Osteoblast (primary cell): ENCODE measurements around the gene WRAP73. TPM values are rescaled to one million over a fixed set of nuclear protein-coding genes. Genes with fewer than 3 reads are reported as not detected.

Experiments
- DNase-seq: peaks from one replicate; pipeline ENCODE4 v3.0.0; 2011; ENCODE audit warnings: low spot score, mixed read lengths; ENCODE audit not compliant: insufficient read length; ENCODE audit errors: missing footprints
- H2AFZ ChIP-seq: 2 replicates; pipeline ENCODE4 v1.6.0; 2011; ENCODE audit warnings: mild to moderate bottlenecking, low read length
- H3K27ac ChIP-seq: 2 replicates; pipeline ENCODE4 v1.5.1; 2011; ENCODE audit warnings: mild to moderate bottlenecking, low read depth, low read length, moderate library complexity
- H3K27me3 ChIP-seq: 2 replicates; pipeline ENCODE4 v1.6.0; 2012; ENCODE audit warnings: mild to moderate bottlenecking, control low read depth, inconsistent platforms, low read length, moderate library complexity; ENCODE audit not compliant: insufficient read depth
- H3K36me3 ChIP-seq: 2 replicates; pipeline ENCODE4 v1.5.1; 2011; ENCODE audit warnings: mild to moderate bottlenecking, low read length, control low read depth, moderate library complexity; ENCODE audit not compliant: insufficient read depth
- H3K4me1 ChIP-seq: 2 replicates; pipeline ENCODE4 v1.5.1; 2011; ENCODE audit warnings: mild to moderate bottlenecking, low read length, control low read depth, moderate library complexity; ENCODE audit not compliant: insufficient read depth
- H3K4me2 ChIP-seq: 2 replicates; pipeline ENCODE4 v1.6.0; 2011; ENCODE audit warnings: mild to moderate bottlenecking, low read length; ENCODE audit not compliant: insufficient read depth
- H3K4me3 ChIP-seq: fragments of 200-600 bp; sonication (generic); 3 replicates; pipeline ENCODE4 v1.5.1; 2012; ENCODE audit warnings: mild to moderate bottlenecking, low read length, inconsistent platforms; ENCODE audit not compliant: insufficient read depth
- H3K79me2 ChIP-seq: 2 replicates; pipeline ENCODE4 v1.6.0; 2012; ENCODE audit warnings: mild to moderate bottlenecking, low read length, control low read depth, inconsistent platforms; ENCODE audit not compliant: insufficient read depth
- H3K9me3 ChIP-seq: 2 replicates; pipeline ENCODE4 v1.5.1; 2011; ENCODE audit warnings: low read depth, low read length, control low read depth
- H4K20me1 ChIP-seq: 2 replicates; pipeline ENCODE4 v1.6.0; 2012; ENCODE audit warnings: mild to moderate bottlenecking, low read length, control low read depth; ENCODE audit not compliant: insufficient read depth
- CTCF ChIP-seq: IDR thresholded peaks from 2 replicates; pipeline ENCODE4 v1.5.1; 2011; ENCODE audit warnings: mild to moderate bottlenecking, low read depth, low read length, moderate library complexity; ENCODE audit errors: extremely low read depth
- total RNA-seq: library from RNA; depleted of rRNA; stranded (reverse); fragments of >200 nt; gene quantifications from 2 replicates; pipeline ENCODE4 v1.2.3, GENCODE V29; 2012

Gene WRAP73
- total RNA-seq, 1 donor, result 9.8 TPM

- no peak for DNase-seq
- Histone ChIP-seq H3K27me3 (no peaks in the 10 kb centered on the region), H4K20me1 (no peaks in the 10 kb centered on the region), H2AFZ (no peak overlapping the region), H3K4me1 (no peaks in the 10 kb centered on the region), H3K79me2 (no peaks in the 10 kb centered on the region), H3K27ac (no peak overlapping the region), H3K36me3 (no peaks in the 10 kb centered on the region), H3K4me3 (no peak overlapping the region), H3K9me3 (no peaks in the 10 kb centered on the region), H3K4me2 (no peak overlapping the region)
- TF ChIP-seq CTCF, result no peak
These were observed 42.7 kb upstream of the WRAP73 start for GRCh38 chr1:3692598-3692997.

- no peaks in the 10 kb centered on the region for H3K79me2 ChIP-seq
- no peak for DNase-seq
- no peaks in the 10 kb centered on the region for H3K4me1 ChIP-seq
- no peak overlapping the region for H2AFZ ChIP-seq
- H3K9me3 ChIP-seq, result no peaks in the 10 kb centered on the region
- no peaks in the 10 kb centered on the region for H4K20me1 ChIP-seq
- no peaks in the 10 kb centered on the region for H3K36me3 ChIP-seq
- H3K4me2 ChIP-seq, result no peak overlapping the region
- no peak overlapping the region for H3K4me3 ChIP-seq
- H3K27me3 ChIP-seq, result no peaks in the 10 kb centered on the region
- no peak for TF ChIP-seq CTCF
- H3K27ac ChIP-seq, result no peak overlapping the region
These were observed 41.7 kb upstream of the WRAP73 start for GRCh38 chr1:3691421-3692204.

- H3K9me3 ChIP-seq, result no peaks in the 10 kb centered on the region
- H3K79me2 ChIP-seq, result no peaks in the 10 kb centered on the region
- H3K36me3 ChIP-seq, result no peaks in the 10 kb centered on the region
- H3K4me2 ChIP-seq, result no peak overlapping the region
- DNase-seq, result no peak
- TF ChIP-seq CTCF, result no peak
- H2AFZ ChIP-seq, result no peak overlapping the region
- no peak overlapping the region for H3K27ac ChIP-seq
- no peaks in the 10 kb centered on the region for H3K27me3 ChIP-seq
- H3K4me1 ChIP-seq, result no peaks in the 10 kb centered on the region
- no peak overlapping the region for H3K4me3 ChIP-seq
- H4K20me1 ChIP-seq, result no peaks in the 10 kb centered on the region
These were observed 40.6 kb upstream of the WRAP73 start for GRCh38 chr1:3690282-3691065.

GRCh38 chr1:3689138-3689750 lies 39.3 kb upstream of the WRAP73 start:
- H3K79me2 ChIP-seq, result no peaks in the 10 kb centered on the region
- no peak overlapping the region for H3K4me2 ChIP-seq
- no peak overlapping the region for H3K27ac ChIP-seq
- H3K4me3 ChIP-seq, result no peak overlapping the region
- no peaks in the 10 kb centered on the region for H3K36me3 ChIP-seq
- H3K4me1 ChIP-seq, result no peaks in the 10 kb centered on the region
- no peaks in the 10 kb centered on the region for H4K20me1 ChIP-seq
- no peak overlapping the region for H2AFZ ChIP-seq
- no peak for DNase-seq
- no peaks in the 10 kb centered on the region for H3K27me3 ChIP-seq
- TF ChIP-seq CTCF, result no peak
- no peaks in the 10 kb centered on the region for H3K9me3 ChIP-seq
